Activated naive CD4-positive, alpha-beta T cell treated with anti-CD3 and anti-CD28 coated beads, Interleukin-2, amount 10 ng/mL, durations not matched to agents 7 days and 5 days (primary cell): ENCODE results near the gene SERINC5.
"Not testable (repeated sequence)": the region's sequence is repeated elsewhere in the genome, so short reads cannot be mapped to it uniquely, and the experiment has no call there.

ENCODE experiments used
- CTCF ChIA-PET: fragments of 350-600 bp; sonication (Branson Sonifier 250); formaldehyde crosslinking; loops from one replicate; lab custom pipeline; 2021; ENCODE audit warnings: antibody characterized with exemption; lab: Charles Lee
- DNase-seq: peaks from one replicate; pipeline ENCODE4 v3.0.0-alpha.2; 2020
- H3K27ac Mint-ChIP-seq: one replicate; pipeline ENCODE4 v1.8.0; 2021; ENCODE audit warnings: mild to moderate bottlenecking, moderate library complexity, mixed read lengths
- H3K27me3 Mint-ChIP-seq: one replicate; pipeline ENCODE4 v1.8.0; 2021; ENCODE audit warnings: mild to moderate bottlenecking, mixed read lengths
- H3K36me3 Mint-ChIP-seq: one replicate; pipeline ENCODE4 v1.8.0; 2021; ENCODE audit warnings: mixed read lengths
- H3K4me1 Mint-ChIP-seq: one replicate; pipeline ENCODE4 v1.8.0; 2021; ENCODE audit warnings: mixed read lengths
- H3K4me3 Mint-ChIP-seq: one replicate; pipeline ENCODE4 v1.8.0; 2021; ENCODE audit warnings: mild to moderate bottlenecking, moderate library complexity, mixed read lengths
- H3K9me3 Mint-ChIP-seq: one replicate; pipeline ENCODE4 v1.8.0; 2021; ENCODE audit warnings: mixed read lengths

SERINC5 gene

GRCh38 chr5:80181618-80182211 is 74.1 kb downstream of the SERINC5 start:
- peaks cover 72% of the 10 kb centered on the region for H3K36me3 Mint-ChIP-seq
- H3K4me3 Mint-ChIP-seq: peak overlapping the region; percentile 29
- H3K9me3 Mint-ChIP-seq: no peaks in the 10 kb centered on the region
- H3K27ac Mint-ChIP-seq: peak overlapping the region; percentile 88
- no peaks in the 10 kb centered on the region for H3K27me3 Mint-ChIP-seq
- CTCF ChIA-PET: interaction anchor here (0.6 to 2.2 kb wide), 7 partner anchors 11 to 103 kb away, joined by 3 to 7 read pairs (median 3); no protein-coding TSS in a partner anchor
- peaks cover 88% of the 10 kb centered on the region for H3K4me1 Mint-ChIP-seq
- DNase-seq: peak; percentile 80

- Mint-ChIP-seq H3K27me3 (no peaks in the 10 kb centered on the region), H3K4me3 (no peak overlapping the region), H3K27ac (peak overlapping the region; percentile 28), H3K36me3 (peaks cover 67% of the 10 kb centered on the region), H3K4me1 (peaks cover 60% of the 10 kb centered on the region), H3K9me3 (no peaks in the 10 kb centered on the region)
- CTCF ChIA-PET: interaction anchor here (0.9 kb wide), 1 partner anchor 17 kb away, joined by 3 read pairs; no protein-coding TSS in a partner anchor
- no peak for DNase-seq
Observed at GRCh38 chr5:80177236-80177635, 78.6 kb downstream of the SERINC5 start.

- no peak overlapping the region for H3K4me3 Mint-ChIP-seq
- no peak for DNase-seq
- H3K9me3 Mint-ChIP-seq: no peaks in the 10 kb centered on the region
- peaks cover 67% of the 10 kb centered on the region for H3K36me3 Mint-ChIP-seq
- CTCF ChIA-PET: no interaction called here
- peaks cover 41% of the 10 kb centered on the region for H3K4me1 Mint-ChIP-seq
- peak overlapping the region; percentile 80 for H3K27ac Mint-ChIP-seq
- H3K27me3 Mint-ChIP-seq: no peaks in the 10 kb centered on the region
Observed at GRCh38 chr5:80175337-80175736, 80.5 kb downstream of the SERINC5 start.

- DNase-seq: no peak
- H3K27me3 Mint-ChIP-seq: no peaks in the 10 kb centered on the region
- H3K36me3 Mint-ChIP-seq: peaks cover 68% of the 10 kb centered on the region
- CTCF ChIA-PET: no interaction called here
- peaks cover 40% of the 10 kb centered on the region for H3K4me1 Mint-ChIP-seq
- no peaks in the 10 kb centered on the region for H3K9me3 Mint-ChIP-seq
- peak overlapping the region; percentile 38 for H3K27ac Mint-ChIP-seq
- H3K4me3 Mint-ChIP-seq: no peak overlapping the region
Observed at GRCh38 chr5:80174790-80175189, 81.1 kb downstream of the SERINC5 start.

GRCh38 chr5:80172067-80172695 is 83.7 kb downstream of the SERINC5 start:
- peaks cover 34% of the 10 kb centered on the region for H3K4me1 Mint-ChIP-seq
- CTCF ChIA-PET: no interaction called here
- H3K9me3 Mint-ChIP-seq: no peaks in the 10 kb centered on the region
- H3K27ac Mint-ChIP-seq: no peak overlapping the region
- H3K27me3 Mint-ChIP-seq: no peaks in the 10 kb centered on the region
- peaks cover 79% of the 10 kb centered on the region for H3K36me3 Mint-ChIP-seq
- DNase-seq: no peak
- no peak overlapping the region for H3K4me3 Mint-ChIP-seq

- no peaks in the 10 kb centered on the region for H3K9me3 Mint-ChIP-seq
- H3K36me3 Mint-ChIP-seq: peaks cover 85% of the 10 kb centered on the region
- peaks cover 41% of the 10 kb centered on the region for H3K4me1 Mint-ChIP-seq
- CTCF ChIA-PET: no interaction called here
- H3K27ac Mint-ChIP-seq: peak overlapping the region; percentile 15
- no peaks in the 10 kb centered on the region for H3K27me3 Mint-ChIP-seq
- no peak overlapping the region for H3K4me3 Mint-ChIP-seq
- DNase-seq: no peak
Observed at GRCh38 chr5:80170117-80170535, 85.7 kb downstream of the SERINC5 start.

GRCh38 chr5:80168388-80169028 is 87.3 kb downstream of the SERINC5 start:
- H3K4me3 Mint-ChIP-seq: no peak overlapping the region
- no peaks in the 10 kb centered on the region for H3K27me3 Mint-ChIP-seq
- no peak for DNase-seq
- peaks cover 38% of the 10 kb centered on the region for H3K4me1 Mint-ChIP-seq
- H3K36me3 Mint-ChIP-seq: peaks cover 84% of the 10 kb centered on the region
- CTCF ChIA-PET: no interaction called here
- H3K27ac Mint-ChIP-seq: no peak overlapping the region
- no peaks in the 10 kb centered on the region for H3K9me3 Mint-ChIP-seq

GRCh38 chr5:80165452-80165851 is 90.4 kb downstream of the SERINC5 start:
- H3K27ac Mint-ChIP-seq: peak overlapping the region; percentile 60
- CTCF ChIA-PET: no interaction called here
- no peak overlapping the region for H3K4me3 Mint-ChIP-seq
- DNase-seq: no peak
- peaks cover 88% of the 10 kb centered on the region for H3K36me3 Mint-ChIP-seq
- no peaks in the 10 kb centered on the region for H3K27me3 Mint-ChIP-seq
- H3K9me3 Mint-ChIP-seq: no peaks in the 10 kb centered on the region
- H3K4me1 Mint-ChIP-seq: peaks cover 30% of the 10 kb centered on the region

GRCh38 chr5:80161165-80161564 is 94.7 kb downstream of the SERINC5 start:
- Mint-ChIP-seq H3K4me3 (no peak overlapping the region), H3K36me3 (peaks cover 84% of the 10 kb centered on the region), H3K4me1 (peaks cover 18% of the 10 kb centered on the region), H3K27ac (no peak overlapping the region), H3K27me3 (no peaks in the 10 kb centered on the region), H3K9me3 (no peaks in the 10 kb centered on the region)
- no peak for DNase-seq
- CTCF ChIA-PET: no interaction called here

GRCh38 chr5:80160242-80160641 is 95.6 kb downstream of the SERINC5 start:
- no peaks in the 10 kb centered on the region for H3K9me3 Mint-ChIP-seq
- H3K27ac Mint-ChIP-seq: peak overlapping the region; percentile 60
- no peak overlapping the region for H3K4me3 Mint-ChIP-seq
- H3K27me3 Mint-ChIP-seq: no peaks in the 10 kb centered on the region
- no peak for DNase-seq
- H3K36me3 Mint-ChIP-seq: peaks cover 84% of the 10 kb centered on the region
- CTCF ChIA-PET: no interaction called here
- H3K4me1 Mint-ChIP-seq: peaks cover 14% of the 10 kb centered on the region

- CTCF ChIA-PET: interaction anchor here (0.6 to 1.0 kb wide), 2 partner anchors 22 to 51 kb away, joined by 3 to 4 read pairs; no protein-coding TSS in a partner anchor
- peak overlapping the region; percentile 30 for H3K27ac Mint-ChIP-seq
Observed at GRCh38 chr5:80159133-80159815, 96.6 kb downstream of the SERINC5 start.

GRCh38 chr5:80156156-80156555 is 99.7 kb downstream of the SERINC5 start:
- H3K4me3 Mint-ChIP-seq: no peak overlapping the region
- CTCF ChIA-PET: no interaction called here
- no peak for DNase-seq
- peak overlapping the region; percentile 50 for H3K27ac Mint-ChIP-seq
- peaks cover 48% of the 10 kb centered on the region for H3K4me1 Mint-ChIP-seq
- H3K36me3 Mint-ChIP-seq: peaks cover 83% of the 10 kb centered on the region
- H3K9me3 Mint-ChIP-seq: no peaks in the 10 kb centered on the region
- no peaks in the 10 kb centered on the region for H3K27me3 Mint-ChIP-seq

More at GRCh38 chr5:80159133-80159815, 96.6 kb downstream of the SERINC5 start:
- Mint-ChIP-seq H3K4me3 (no peak overlapping the region), H3K9me3 (no peaks in the 10 kb centered on the region), H3K36me3 (peaks cover 83% of the 10 kb centered on the region), H3K4me1 (peaks cover 19% of the 10 kb centered on the region), H3K27me3 (no peaks in the 10 kb centered on the region)
- DNase-seq: no peak

GRCh38 chr5:80154749-80155148 is 101.1 kb downstream of the SERINC5 start:
- Mint-ChIP-seq H3K36me3 (peaks cover 85% of the 10 kb centered on the region), H3K4me1 (peaks cover 61% of the 10 kb centered on the region), H3K9me3 (no peaks in the 10 kb centered on the region), H3K27ac (peak overlapping the region; percentile 97), H3K4me3 (no peak overlapping the region), H3K27me3 (no peaks in the 10 kb centered on the region)
- no peak for DNase-seq
- CTCF ChIA-PET: no interaction called here

GRCh38 chr5:80154289-80154688 is 101.6 kb downstream of the SERINC5 start:
- not testable (repeated sequence) for DNase-seq, H3K9me3 Mint-ChIP-seq, H3K27me3 Mint-ChIP-seq, H3K4me3 Mint-ChIP-seq
- Mint-ChIP-seq H3K4me1 (peaks cover 66% of the 10 kb centered on the region), H3K36me3 (peaks cover 83% of the 10 kb centered on the region), H3K27ac (peak overlapping the region; percentile 97)
- CTCF ChIA-PET: interaction anchor here (1.0 kb wide), 1 partner anchor 71 kb away, joined by 3 read pairs; no protein-coding TSS in a partner anchor
